HAP-1 (cell line): ENCODE results near the gene IMPG1.

Source experiments
- DNase-seq, 2 experiments: peaks; one replicate each; pipeline ENCODE4 v3.0.0-alpha.2; 2016 to 2020; ENCODE audit warnings: low spot score in 2 of 2
- H3K27me3 ChIP-seq: fragments of 250-450 bp; sonication (Bioruptor Pico); 2 replicates; pipeline ENCODE4 v1.5.1; 2020; ENCODE audit warnings: low read depth, mild to moderate bottlenecking, moderate library complexity
- H3K36me3 ChIP-seq: fragments of 250-450 bp; sonication (Bioruptor Pico); replicated peaks from 2 replicates; pipeline ENCODE4 v1.5.1; 2020; ENCODE audit warnings: mild to moderate bottlenecking
- H3K4me1 ChIP-seq: fragments of 250-450 bp; sonication (Bioruptor Pico); 2 replicates; pipeline ENCODE4 v1.5.1; 2020; ENCODE audit warnings: mild to moderate bottlenecking
- H3K4me3 ChIP-seq: fragments of 250-450 bp; sonication (Bioruptor Pico); 2 replicates; pipeline ENCODE4 v1.5.1; 2020; ENCODE audit warnings: mild to moderate bottlenecking, moderate library complexity
- H3K9me3 ChIP-seq: fragments of 250-450 bp; sonication (Bioruptor Pico); 2 replicates; pipeline ENCODE4 v1.5.1; 2020; ENCODE audit warnings: mild to moderate bottlenecking, moderate library complexity
- in situ Hi-C: fragments of 300-500 bp; cut with MboI; formaldehyde crosslinking; loops from 3 replicates; pipeline ENCODE4 v1.14.3; 2020; ENCODE audit warnings: low sequenced_read_pairs, inconsistent platforms, mixed read lengths

IMPG1 gene

DNA sequence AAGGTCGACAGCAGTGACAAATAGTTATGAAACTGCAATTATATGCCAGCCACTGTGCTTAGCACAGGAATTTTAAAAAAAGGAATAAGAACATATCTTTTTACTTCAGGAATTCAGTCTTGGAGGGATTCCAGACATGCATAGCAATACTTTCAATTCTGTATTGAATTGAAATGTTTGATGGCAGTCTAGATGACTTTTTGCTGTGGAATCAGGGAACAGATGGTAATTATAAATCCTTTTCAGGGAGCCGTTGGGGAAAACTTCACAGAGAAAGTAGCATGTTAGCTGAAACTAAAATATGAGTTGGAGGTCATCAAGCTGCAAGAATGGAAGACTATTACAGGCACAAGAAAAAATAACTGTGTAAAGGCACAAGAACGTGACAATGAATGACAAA lies 74.8 kb downstream of the IMPG1 start:
- Histone ChIP-seq H3K36me3 (no peaks in the 10 kb centered on the region), H3K27me3 (no peaks in the 10 kb centered on the region), H3K9me3 (no peaks in the 10 kb centered on the region), H3K4me1 (no peaks in the 10 kb centered on the region), H3K4me3 (no peak overlapping the region)
- in situ Hi-C loops = no loop called here
- no peak for DNase-seq

- no peaks in the 10 kb centered on the region for H3K27me3 ChIP-seq
- no peaks in the 10 kb centered on the region for H3K9me3 ChIP-seq
- no peak for DNase-seq
- H3K4me1 ChIP-seq = no peaks in the 10 kb centered on the region
- H3K4me3 ChIP-seq = no peak overlapping the region
- in situ Hi-C loops = no loop called here
- H3K36me3 ChIP-seq = no peaks in the 10 kb centered on the region
Measured at GRCh38 chr6:75993236-75994162, 79.0 kb downstream of the IMPG1 start.

DNA sequence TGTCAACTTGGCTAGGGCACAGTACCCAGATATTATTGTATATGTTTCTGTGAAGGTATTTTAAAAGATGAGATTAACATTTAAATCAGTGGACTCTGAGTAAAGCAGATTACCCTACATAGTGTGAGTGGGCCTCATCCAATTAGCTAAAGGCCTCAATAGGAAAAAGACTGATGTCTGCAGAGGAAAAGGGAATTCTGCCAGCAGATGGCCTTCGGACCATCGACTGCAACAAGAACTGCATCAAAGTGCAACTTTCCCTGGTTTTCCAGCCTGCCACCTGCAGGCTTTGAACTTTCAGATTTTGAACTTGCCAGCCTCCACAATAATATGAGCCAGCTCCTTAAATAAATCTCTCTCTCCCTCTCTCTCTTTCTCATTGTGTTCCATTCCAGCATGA lies 80.5 kb downstream of the IMPG1 start:
- Histone ChIP-seq H3K4me3 (no peak overlapping the region), H3K4me1 (no peaks in the 10 kb centered on the region), H3K36me3 (no peaks in the 10 kb centered on the region), H3K27me3 (no peaks in the 10 kb centered on the region), H3K9me3 (no peaks in the 10 kb centered on the region)
- in situ Hi-C loops = no loop called here
- peak in 1 of 2 experiments; percentile 8 for DNase-seq

GRCh38 chr6:75986935-75987334 lies 85.5 kb downstream of the IMPG1 start:
- in situ Hi-C loops = no loop called here
- DNase-seq = no peak
- no peaks in the 10 kb centered on the region for H3K27me3 ChIP-seq
- H3K9me3 ChIP-seq = no peaks in the 10 kb centered on the region
- no peaks in the 10 kb centered on the region for H3K36me3 ChIP-seq
- no peaks in the 10 kb centered on the region; the same call in 1 of the 2 replicates for H3K4me1 ChIP-seq
- H3K4me3 ChIP-seq = no peak overlapping the region

GRCh38 chr6:75975904-75976303 lies 96.6 kb downstream of the IMPG1 start:
- Histone ChIP-seq H3K36me3 (no peaks in the 10 kb centered on the region), H3K27me3 (peaks cover 2% of the 10 kb centered on the region; the same call in 1 of the 2 replicates), H3K4me3 (no peak overlapping the region), H3K9me3 (no peaks in the 10 kb centered on the region), H3K4me1 (no peaks in the 10 kb centered on the region)
- no peak for DNase-seq
- in situ Hi-C loops = no loop called here

GRCh38 chr6:75970093-75970492 lies 102.4 kb downstream of the IMPG1 start:
- H3K4me3 ChIP-seq = no peak overlapping the region
- no peak for DNase-seq
- no peaks in the 10 kb centered on the region for H3K36me3 ChIP-seq
- peaks cover 2% of the 10 kb centered on the region; the same call in 1 of the 2 replicates for H3K27me3 ChIP-seq
- H3K9me3 ChIP-seq = no peaks in the 10 kb centered on the region
- in situ Hi-C loops = no loop called here
- H3K4me1 ChIP-seq = no peaks in the 10 kb centered on the region

DNA sequence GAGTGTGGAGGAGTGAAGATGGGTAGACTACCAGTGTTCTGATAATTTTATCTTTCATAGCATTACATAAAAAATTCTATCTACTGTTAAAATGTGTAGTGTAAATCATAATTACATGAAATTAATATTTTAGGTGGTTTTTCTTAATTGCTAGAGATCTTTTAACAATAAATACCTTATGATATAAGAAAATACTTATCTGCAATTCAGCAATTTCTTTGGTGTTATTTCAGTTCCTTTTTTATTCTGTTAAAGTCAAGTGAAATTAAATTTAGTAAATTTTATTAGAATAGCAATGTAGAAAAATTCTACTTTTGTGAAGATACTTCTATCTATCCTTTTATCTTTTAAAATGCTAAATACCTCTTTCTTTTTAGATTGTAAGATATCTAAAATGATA lies 104.3 kb downstream of the IMPG1 start:
- in situ Hi-C loops = no loop called here
- Histone ChIP-seq H3K4me3 (no peak overlapping the region), H3K9me3 (no peaks in the 10 kb centered on the region), H3K4me1 (no peaks in the 10 kb centered on the region), H3K27me3 (peaks cover 2% of the 10 kb centered on the region; the same call in 1 of the 2 replicates), H3K36me3 (no peaks in the 10 kb centered on the region)
- DNase-seq = no peak

- Histone ChIP-seq H3K27me3 (no peaks in the 10 kb centered on the region), H3K36me3 (no peaks in the 10 kb centered on the region), H3K4me3 (no peak overlapping the region), H3K9me3 (no peaks in the 10 kb centered on the region), H3K4me1 (no peaks in the 10 kb centered on the region)
- no peak for DNase-seq
- in situ Hi-C loops = no loop called here
Measured at GRCh38 chr6:75963569-75963968, 108.9 kb downstream of the IMPG1 start.

- Histone ChIP-seq H3K36me3 (no peaks in the 10 kb centered on the region), H3K27me3 (no peaks in the 10 kb centered on the region), H3K9me3 (no peaks in the 10 kb centered on the region), H3K4me3 (no peak overlapping the region), H3K4me1 (peaks cover 4% of the 10 kb centered on the region)
- in situ Hi-C loops = no loop called here
- DNase-seq = no peak
Measured at GRCh38 chr6:75952128-75952527, 120.3 kb downstream of the IMPG1 start.

- no peak for DNase-seq
- H3K4me3 ChIP-seq = no peak overlapping the region
- no peaks in the 10 kb centered on the region for H3K9me3 ChIP-seq
- peaks cover 4% of the 10 kb centered on the region for H3K4me1 ChIP-seq
- H3K27me3 ChIP-seq = no peaks in the 10 kb centered on the region
- no peaks in the 10 kb centered on the region for H3K36me3 ChIP-seq
- in situ Hi-C loops = loop anchor here (25.0 kb wide), 1 partner anchor 1514 kb away; the partner anchor contains the start of gene HTR1B
Measured at GRCh38 chr6:75947935-75948334, 124.5 kb downstream of the IMPG1 start.

GRCh38 chr6:75946146-75946831 lies 126.2 kb downstream of the IMPG1 start:
- H3K36me3 ChIP-seq = no peaks in the 10 kb centered on the region
- 0 out of 2 replicates have a peak, but pooled peaks cover 4% of the 10 kb centered on the region for H3K27me3 ChIP-seq
- DNase-seq = no peak
- H3K4me1 ChIP-seq = peaks cover 4% of the 10 kb centered on the region
- no peaks in the 10 kb centered on the region for H3K9me3 ChIP-seq
- no peak overlapping the region for H3K4me3 ChIP-seq
- in situ Hi-C loops = loop anchor here (25.0 kb wide), 1 partner anchor 1516 kb away; the partner anchor contains the start of gene HTR1B

GRCh38 chr6:75943381-75943780 lies 129.1 kb downstream of the IMPG1 start:
- Histone ChIP-seq H3K9me3 (no peaks in the 10 kb centered on the region), H3K4me3 (no peak overlapping the region), H3K27me3 (0 out of 2 replicates have a peak, but pooled peaks cover 4% of the 10 kb centered on the region), H3K36me3 (no peaks in the 10 kb centered on the region), H3K4me1 (no peaks in the 10 kb centered on the region)
- in situ Hi-C loops = loop anchor here (25.0 kb wide), 1 partner anchor 1519 kb away; the partner anchor contains the start of gene HTR1B
- no peak for DNase-seq

- H3K9me3 ChIP-seq = no peaks in the 10 kb centered on the region
- H3K27me3 ChIP-seq = 0 out of 2 replicates have a peak, but pooled peaks cover 4% of the 10 kb centered on the region
- DNase-seq = no peak
- H3K4me1 ChIP-seq = no peaks in the 10 kb centered on the region
- no peak overlapping the region for H3K4me3 ChIP-seq
- in situ Hi-C loops = loop anchor here (25.0 kb wide), 1 partner anchor 1521 kb away; the partner anchor contains the start of gene HTR1B
- no peaks in the 10 kb centered on the region for H3K36me3 ChIP-seq
Measured at GRCh38 chr6:75941509-75941908, 131.0 kb downstream of the IMPG1 start.

DNA sequence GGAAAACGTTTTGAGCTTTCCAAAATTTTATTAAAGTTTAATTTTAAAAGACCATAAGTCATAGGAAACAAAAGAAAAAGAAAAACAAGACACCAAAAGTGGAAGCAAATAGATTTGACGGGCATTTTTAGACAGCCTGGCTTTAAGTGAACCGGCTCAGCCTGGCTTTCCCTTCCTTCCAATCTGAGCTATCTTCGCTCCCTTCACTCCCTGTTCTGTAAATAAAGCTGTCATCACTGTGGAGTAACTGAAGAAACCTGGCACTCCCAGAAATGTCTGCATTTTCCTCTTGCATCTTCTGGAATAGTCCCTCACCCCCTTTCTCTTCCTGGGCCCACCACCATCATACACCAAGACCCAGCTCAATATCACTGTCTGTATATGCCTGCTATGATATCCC lies 131.9 kb downstream of the IMPG1 start:
- Histone ChIP-seq H3K27me3 (0 out of 2 replicates have a peak, but pooled peaks cover 4% of the 10 kb centered on the region), H3K36me3 (no peaks in the 10 kb centered on the region), H3K4me1 (peaks cover under 1% of the 10 kb centered on the region), H3K4me3 (no peak overlapping the region), H3K9me3 (no peaks in the 10 kb centered on the region)
- in situ Hi-C loops = loop anchor here (25.0 kb wide), 1 partner anchor 1522 kb away; the partner anchor contains the start of gene HTR1B
- DNase-seq = no peak
